ENCODE data around the gene TBC1D12. TPM values are rescaled to one million over a fixed set of nuclear protein-coding genes. Genes with fewer than 3 reads are reported as not detected.

Gene TBC1D12
- total RNA-seq, 1 donor from 2014 or later: 10.1 TPM

DNA sequence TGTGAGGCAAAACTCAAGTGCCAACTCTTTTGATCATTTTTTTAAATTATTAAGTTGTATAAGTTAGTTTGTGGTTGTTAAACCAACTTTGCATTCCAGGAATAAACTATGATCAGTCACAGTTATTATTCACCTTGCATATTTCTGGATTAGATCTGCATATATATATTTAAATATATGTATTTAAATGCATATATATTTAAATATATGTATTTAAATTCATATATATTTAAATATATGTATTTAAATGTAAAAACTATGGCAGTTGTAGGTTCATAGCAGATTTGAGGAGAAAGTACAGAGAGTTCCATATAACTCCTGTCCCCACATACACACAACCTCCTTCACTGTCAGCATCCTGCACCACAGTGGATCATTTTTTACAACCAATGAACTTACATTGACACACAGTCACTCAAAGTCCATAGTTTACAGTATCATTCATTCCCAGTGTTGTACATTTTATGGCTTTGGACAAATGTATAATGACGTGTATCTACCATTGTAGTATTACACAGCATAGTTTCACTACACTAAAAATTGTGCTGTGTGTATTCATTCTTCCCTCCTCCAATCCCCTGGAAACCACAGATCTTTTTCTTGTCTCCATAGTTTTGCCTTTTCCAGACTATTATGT is 49.7 kb downstream of the TBC1D12 start:
- Mint-ChIP-seq H3K9me3 (peaks cover 45% of the 10 kb centered on the region), H3K4me1 (no peaks in the 10 kb centered on the region), H3K4me3 (no peak overlapping the region), H3K27me3 (ENCODE audit: low read depth) (no peaks in the 10 kb centered on the region), H3K27ac (no peak overlapping the region), H3K36me3 (peaks cover 44% of the 10 kb centered on the region)
- TF ChIP-seq, protein P1, sequence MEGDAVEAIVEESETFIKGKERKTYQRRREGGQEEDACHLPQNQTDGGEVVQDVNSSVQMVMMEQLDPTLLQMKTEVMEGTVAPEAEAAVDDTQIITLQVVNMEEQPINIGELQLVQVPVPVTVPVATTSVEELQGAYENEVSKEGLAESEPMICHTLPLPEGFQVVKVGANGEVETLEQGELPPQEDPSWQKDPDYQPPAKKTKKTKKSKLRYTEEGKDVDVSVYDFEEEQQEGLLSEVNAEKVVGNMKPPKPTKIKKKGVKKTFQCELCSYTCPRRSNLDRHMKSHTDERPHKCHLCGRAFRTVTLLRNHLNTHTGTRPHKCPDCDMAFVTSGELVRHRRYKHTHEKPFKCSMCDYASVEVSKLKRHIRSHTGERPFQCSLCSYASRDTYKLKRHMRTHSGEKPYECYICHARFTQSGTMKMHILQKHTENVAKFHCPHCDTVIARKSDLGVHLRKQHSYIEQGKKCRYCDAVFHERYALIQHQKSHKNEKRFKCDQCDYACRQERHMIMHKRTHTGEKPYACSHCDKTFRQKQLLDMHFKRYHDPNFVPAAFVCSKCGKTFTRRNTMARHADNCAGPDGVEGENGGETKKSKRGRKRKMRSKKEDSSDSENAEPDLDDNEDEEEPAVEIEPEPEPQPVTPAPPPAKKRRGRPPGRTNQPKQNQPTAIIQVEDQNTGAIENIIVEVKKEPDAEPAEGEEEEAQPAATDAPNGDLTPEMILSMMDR (IDR thresholded peaks at IDR 0.05; ENCODE audit: unreplicated experiment): no peak
- no peak for DNase-seq (ENCODE audit: low spot score in 2 of 2, unreplicated experiment in 2 of 2)

DNA sequence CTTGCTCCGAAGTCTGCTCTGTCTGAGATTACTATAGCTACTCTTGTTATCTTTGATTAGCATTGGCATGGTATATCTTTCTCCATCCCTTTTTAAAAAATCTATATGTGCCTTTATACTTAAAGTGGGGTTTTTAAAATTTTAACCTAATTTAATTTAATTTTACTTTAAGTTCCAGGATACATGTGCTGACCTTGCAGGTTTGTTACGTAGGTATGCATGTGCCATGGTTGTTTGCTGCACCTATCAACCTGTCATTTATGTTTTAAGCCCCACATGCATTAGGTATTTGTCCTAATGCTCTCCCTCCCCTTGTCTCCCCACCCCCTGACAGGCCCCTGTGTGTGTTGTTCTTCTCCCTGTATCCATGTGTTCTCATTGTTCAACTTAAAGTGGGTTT is 54.6 kb downstream of the TBC1D12 start:
- TF ChIP-seq, protein P1 (IDR thresholded peaks at IDR 0.05; ENCODE audit: unreplicated experiment): no peak
- Mint-ChIP-seq H3K9me3 (peaks cover 67% of the 10 kb centered on the region), H3K4me1 (no peaks in the 10 kb centered on the region), H3K27ac (no peak overlapping the region), H3K4me3 (no peak overlapping the region), H3K27me3 (ENCODE audit: low read depth) (no peaks in the 10 kb centered on the region), H3K36me3 (peaks cover 62% of the 10 kb centered on the region)
- no peak for DNase-seq (ENCODE audit: low spot score in 2 of 2, unreplicated experiment in 2 of 2)

DNA sequence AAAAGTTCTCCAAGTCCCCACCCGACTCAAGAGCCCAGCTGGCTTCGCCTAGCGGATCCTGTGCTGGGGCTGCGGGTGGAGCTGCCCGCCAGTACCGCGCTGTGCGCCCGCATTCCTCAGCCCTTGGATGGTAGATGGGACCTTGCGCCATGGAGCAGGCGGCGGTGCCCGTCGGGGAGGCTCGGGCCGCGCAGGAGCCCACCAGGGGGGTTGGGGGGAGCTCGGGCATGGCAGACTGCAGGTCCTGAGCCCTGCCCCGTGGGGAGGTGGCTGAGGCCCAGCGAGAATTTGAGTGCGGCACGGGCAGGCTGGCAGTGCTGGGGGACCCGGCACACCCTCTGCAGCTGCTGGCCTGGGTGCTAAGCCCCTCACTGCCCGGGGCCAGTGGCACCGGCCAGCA is 57.0 kb downstream of the TBC1D12 start:
- DNase-seq (ENCODE audit: low spot score in 2 of 2, unreplicated experiment in 2 of 2): no peak
- Mint-ChIP-seq H3K9me3 (peaks cover 74% of the 10 kb centered on the region), H3K4me3 (no peak overlapping the region), H3K36me3 (peaks cover 62% of the 10 kb centered on the region), H3K27ac (no peak overlapping the region), H3K27me3 (ENCODE audit: low read depth) (no peaks in the 10 kb centered on the region), H3K4me1 (no peaks in the 10 kb centered on the region)
- TF ChIP-seq, protein P1 (IDR thresholded peaks at IDR 0.05; ENCODE audit: unreplicated experiment): no peak

DNA sequence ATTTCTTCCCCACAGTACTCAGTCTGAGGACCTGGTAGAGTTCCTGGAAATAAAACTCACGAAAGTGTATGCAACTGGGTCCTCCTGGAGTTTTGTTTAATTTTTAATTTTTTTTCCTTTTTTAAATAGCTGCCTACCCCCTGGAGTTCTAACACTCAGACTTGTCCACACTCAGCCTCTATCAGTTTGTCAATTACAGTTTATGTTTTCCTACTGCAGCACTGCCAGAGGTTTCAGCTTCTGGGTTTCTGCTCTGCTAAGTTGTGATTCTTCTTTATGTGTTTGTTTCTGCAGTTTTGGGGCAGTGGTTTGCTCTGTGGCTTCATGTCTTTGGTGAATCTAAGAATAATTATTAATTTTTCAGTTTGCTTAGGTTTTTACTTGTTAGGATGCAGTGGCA is 59.2 kb downstream of the TBC1D12 start:
- TF ChIP-seq, protein P1 (IDR thresholded peaks at IDR 0.05; ENCODE audit: unreplicated experiment): no peak
- no peaks in the 10 kb centered on the region for H3K4me1 Mint-ChIP-seq
- H3K27me3 Mint-ChIP-seq (ENCODE audit: low read depth): no peaks in the 10 kb centered on the region
- peaks cover 47% of the 10 kb centered on the region for H3K36me3 Mint-ChIP-seq
- peaks cover 58% of the 10 kb centered on the region for H3K9me3 Mint-ChIP-seq
- no peak overlapping the region for H3K27ac Mint-ChIP-seq
- DNase-seq (ENCODE audit: low spot score in 2 of 2, unreplicated experiment in 2 of 2): no peak
- no peak overlapping the region for H3K4me3 Mint-ChIP-seq

DNA sequence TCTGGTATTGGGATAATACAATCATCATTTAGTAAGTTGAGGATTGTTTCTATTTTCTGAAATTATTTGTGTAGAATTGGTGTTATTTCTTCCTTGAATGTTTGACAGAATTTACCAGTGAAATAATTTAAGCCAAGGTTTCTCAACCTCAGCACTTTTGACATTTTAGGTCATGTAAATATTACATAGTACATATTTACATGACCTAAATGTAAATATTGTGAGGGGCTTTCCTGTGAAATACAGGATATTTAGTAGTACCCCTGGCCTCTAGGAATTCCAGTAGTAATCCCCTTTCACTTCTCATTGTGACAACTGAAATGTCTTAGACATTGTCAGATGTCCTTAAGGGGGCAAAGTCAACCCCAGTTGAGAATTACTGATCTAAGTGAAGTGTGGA is 59.8 kb downstream of the TBC1D12 start:
- no peaks in the 10 kb centered on the region for H3K4me1 Mint-ChIP-seq
- no peak for DNase-seq (ENCODE audit: low spot score in 2 of 2, unreplicated experiment in 2 of 2)
- H3K9me3 Mint-ChIP-seq: peaks cover 54% of the 10 kb centered on the region
- TF ChIP-seq, protein P1 (IDR thresholded peaks at IDR 0.05; ENCODE audit: unreplicated experiment): no peak
- no peaks in the 10 kb centered on the region for H3K27me3 Mint-ChIP-seq (ENCODE audit: low read depth)
- H3K4me3 Mint-ChIP-seq: no peak overlapping the region
- H3K27ac Mint-ChIP-seq: no peak overlapping the region
- H3K36me3 Mint-ChIP-seq: peaks cover 43% of the 10 kb centered on the region

DNA sequence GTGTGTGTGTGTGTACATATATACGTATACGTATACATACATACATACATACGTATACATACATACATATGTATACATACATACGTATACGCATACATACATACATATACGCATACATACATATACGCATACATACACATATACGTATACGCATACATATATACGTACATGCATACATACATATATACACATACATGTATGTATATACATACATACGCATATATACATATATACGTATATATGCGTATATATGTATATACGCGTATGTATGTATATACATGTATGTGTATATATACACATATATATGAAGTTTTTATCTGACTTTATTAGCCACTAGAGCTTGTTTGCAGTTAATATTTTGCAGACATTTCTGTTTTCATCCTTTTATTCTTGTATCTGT is 63.3 kb downstream of the TBC1D12 start:
- Mint-ChIP-seq H3K4me3 (no peak overlapping the region), H3K9me3 (peaks cover 36% of the 10 kb centered on the region), H3K36me3 (peaks cover 25% of the 10 kb centered on the region)

More for the DNA sequence above, 63.3 kb downstream of the TBC1D12 start:
- TF ChIP-seq, protein P1 (IDR thresholded peaks at IDR 0.05; ENCODE audit: unreplicated experiment): no peak
- no peak overlapping the region for H3K27ac Mint-ChIP-seq
- no peaks in the 10 kb centered on the region for H3K4me1 Mint-ChIP-seq
- H3K27me3 Mint-ChIP-seq (ENCODE audit: low read depth): no peaks in the 10 kb centered on the region
- DNase-seq (ENCODE audit: low spot score in 2 of 2, unreplicated experiment in 2 of 2): no peak
